ENCODE results near the gene SUPT7L. TPM values are rescaled to one million over a fixed set of nuclear protein-coding genes. Genes with fewer than 3 reads are reported as not detected.

Gene SUPT7L
- polyA plus RNA-seq, 4 donors = 52.0 to 62.5 (median 58.3) TPM

Other genes starting within 250 kb of the SUPT7L start
- 100 to 1,000 TPM; 123 to 138 (median 132) TPM for gene NRBP1, start 235.0 kb downstream of the SUPT7L start, polyA plus RNA-seq (ENCODE audit: insufficient read length in 4 of 4)
- 1 to 10 TPM; 6.1 to 8.5 (median 7.1) TPM for gene KRTCAP3, start 221.2 kb downstream of the SUPT7L start, polyA plus RNA-seq (ENCODE audit: insufficient read length in 4 of 4)
- gene IFT172, start 173.9 kb downstream of the SUPT7L start, polyA plus RNA-seq (ENCODE audit: insufficient read length in 4 of 4) = 10 to 100 TPM; 41.1 to 48.0 (median 41.4) TPM
- gene FNDC4, start 168.4 kb downstream of the SUPT7L start, polyA plus RNA-seq (ENCODE audit: insufficient read length in 4 of 4) = 1 to 10 TPM; 7.3 to 9.1 (median 8.6) TPM
- under 1 TPM in 2 of 4 donors, not detected in 2; 0.16 to 0.39 TPM for gene GCKR, start 166.8 kb downstream of the SUPT7L start, polyA plus RNA-seq (ENCODE audit: insufficient read length in 4 of 4)
- gene ZNF512, start 80.6 kb downstream of the SUPT7L start, polyA plus RNA-seq (ENCODE audit: insufficient read length in 4 of 4) = 10 to 100 TPM; 67.0 to 84.2 (median 80.5) TPM
- gene CCDC121, start 34.6 kb downstream of the SUPT7L start, polyA plus RNA-seq (ENCODE audit: insufficient read length in 4 of 4) = 10 to 100 TPM; 11.2 to 14.5 (median 13.6) TPM
- gene GPN1, start 34.6 kb downstream of the SUPT7L start, polyA plus RNA-seq (ENCODE audit: insufficient read length in 4 of 4) = 10 to 100 TPM; 58.1 to 68.6 (median 64.6) TPM
- gene SLC4A1AP, start 275 bp upstream of the SUPT7L start, polyA plus RNA-seq (ENCODE audit: insufficient read length in 4 of 4) = 10 to 100 TPM; 31.0 to 34.7 (median 32.5) TPM
- 100 to 1,000 TPM; 140 to 167 (median 158) TPM for gene MRPL33, start 108.1 kb upstream of the SUPT7L start, polyA plus RNA-seq (ENCODE audit: insufficient read length in 4 of 4)
- gene RBKS, start 226.8 kb upstream of the SUPT7L start, polyA plus RNA-seq (ENCODE audit: insufficient read length in 4 of 4) = 1 to 10 TPM; 6.9 to 9.9 (median 8.2) TPM
- gene BABAM2, start 227.1 kb upstream of the SUPT7L start, polyA plus RNA-seq (ENCODE audit: insufficient read length in 4 of 4) = 10 to 100 TPM; 55.4 to 60.7 (median 57.1) TPM